Jurkat, Clone E6-1 (cell line): Measurements from ENCODE around the gene TCF12.

Experiments used
- DNase-seq: peaks from one replicate; pipeline ENCODE4 v3.0.0-alpha.2; 2011; ENCODE audit warnings: low read depth, low spot score
- H3K4me3 ChIP-seq: 2 replicates; pipeline ENCODE4 v1.5.1; 2011; ENCODE audit warnings: mild to moderate bottlenecking, low read length, control low read depth, moderate library complexity

The TCF12 gene

DNA sequence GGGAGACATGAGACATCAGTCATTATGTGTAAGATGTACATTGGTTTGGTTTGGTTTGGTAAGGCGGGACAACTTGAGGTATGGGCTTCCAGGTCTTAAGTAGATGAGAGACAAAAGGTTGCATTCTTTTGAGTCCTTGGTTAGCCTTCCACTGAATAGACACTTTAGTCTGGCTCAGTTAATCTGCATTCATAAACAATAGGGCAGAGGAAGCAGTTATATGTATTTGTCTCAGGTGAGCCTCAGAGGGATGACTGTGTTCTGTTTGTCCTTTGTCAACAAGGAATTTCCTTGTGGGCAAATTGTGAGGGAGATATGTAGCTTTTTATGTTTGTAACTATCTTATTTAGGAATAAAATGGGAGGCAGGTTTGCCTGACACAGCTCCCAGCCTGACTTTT lies 50.4 kb downstream of the TCF12 start:
- no peak for DNase-seq
- H3K4me3 ChIP-seq, result no peak overlapping the region

DNA sequence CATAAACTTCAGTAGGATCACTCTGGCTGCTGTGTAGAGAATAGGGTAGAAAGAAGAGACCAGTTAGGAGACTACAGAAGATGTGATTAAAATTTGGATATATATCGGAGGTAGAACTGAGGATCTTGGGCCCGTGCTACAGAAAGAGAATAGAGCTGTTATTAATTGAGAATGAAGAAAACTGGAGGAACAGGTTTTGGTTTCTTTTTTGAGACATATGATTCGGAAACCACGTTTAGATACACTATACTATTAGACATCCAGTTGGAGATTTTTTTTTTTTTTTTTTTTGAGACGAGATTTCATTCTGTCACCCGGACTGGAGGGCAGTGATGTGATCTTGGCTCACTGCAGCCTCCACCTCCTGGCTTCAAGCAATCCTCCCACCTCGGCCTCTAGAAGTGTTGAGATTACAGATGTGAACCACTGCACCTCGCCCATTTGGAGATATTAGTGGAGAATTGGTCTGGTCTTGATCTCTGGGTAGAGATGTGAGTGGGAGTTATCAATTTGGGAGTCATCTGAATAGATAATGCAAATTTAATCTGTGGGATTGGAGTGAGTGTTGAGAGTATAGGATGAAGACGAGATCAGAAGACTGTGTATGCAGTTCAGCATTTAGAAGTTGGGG lies 50.9 kb downstream of the TCF12 start:
- DNase-seq, result no peak
- H3K4me3 ChIP-seq, result no peak overlapping the region

DNA sequence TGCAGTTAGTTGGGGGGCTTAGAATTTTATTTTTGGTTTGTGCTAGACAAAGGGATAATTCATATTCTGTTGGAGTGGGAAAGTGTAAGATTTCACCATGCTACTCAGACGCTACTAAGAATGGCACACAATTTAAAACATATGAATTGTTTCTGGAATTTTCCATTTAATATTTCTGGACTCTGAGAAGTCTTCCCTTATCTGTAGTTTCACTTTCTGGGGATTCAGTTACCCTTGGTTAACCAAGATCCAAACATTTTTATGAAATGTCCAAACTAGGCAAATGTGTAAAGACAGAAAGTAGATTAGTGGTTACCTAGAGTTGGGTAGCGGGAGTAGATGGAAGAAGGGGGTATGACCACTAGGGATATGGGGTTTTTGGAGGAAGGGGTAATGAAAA lies 53.1 kb downstream of the TCF12 start:
- no peak overlapping the region for H3K4me3 ChIP-seq

DNA sequence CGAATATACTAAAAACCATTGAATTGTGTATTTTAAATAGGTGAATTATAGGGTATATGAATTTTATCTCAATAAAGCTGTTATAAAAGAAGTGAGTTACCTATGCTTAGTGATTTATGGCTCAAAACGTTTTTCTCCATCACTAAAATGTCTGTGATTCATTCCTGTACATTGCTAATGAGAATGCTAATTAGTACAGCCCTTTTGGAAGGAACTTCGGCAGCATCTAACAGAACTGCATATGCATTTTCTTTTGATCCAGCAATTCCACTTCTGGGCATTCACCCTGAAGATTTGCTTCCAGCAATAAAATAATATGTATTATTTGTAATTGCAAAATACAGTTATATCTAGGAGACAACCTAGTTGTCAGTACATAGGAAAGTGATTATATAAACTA lies 53.6 kb downstream of the TCF12 start:
- no peak overlapping the region for H3K4me3 ChIP-seq
- DNase-seq, result no peak

More for the DNA sequence above, 53.1 kb downstream of the TCF12 start:
- no peak for DNase-seq

DNA sequence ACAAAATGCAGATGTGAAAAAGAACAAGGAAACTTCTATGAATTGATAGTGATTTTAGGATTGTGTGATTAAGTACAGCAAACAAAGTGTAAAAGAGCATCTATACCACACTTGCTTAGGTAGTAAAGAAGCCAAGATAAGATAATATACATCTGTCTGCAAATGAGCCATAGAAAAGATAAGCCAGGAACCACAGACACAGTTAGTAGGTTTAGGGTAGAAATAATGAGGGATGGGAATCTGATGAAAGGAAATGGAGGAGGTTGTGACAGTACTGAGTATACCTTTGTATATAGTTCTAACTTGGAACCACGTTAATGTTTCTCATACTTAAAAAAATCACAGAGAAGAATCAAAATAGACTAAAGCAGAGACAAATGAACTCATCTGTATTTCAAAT lies 54.0 kb downstream of the TCF12 start:
- H3K4me3 ChIP-seq, result no peak overlapping the region
- DNase-seq, result peak; percentile 77

DNA sequence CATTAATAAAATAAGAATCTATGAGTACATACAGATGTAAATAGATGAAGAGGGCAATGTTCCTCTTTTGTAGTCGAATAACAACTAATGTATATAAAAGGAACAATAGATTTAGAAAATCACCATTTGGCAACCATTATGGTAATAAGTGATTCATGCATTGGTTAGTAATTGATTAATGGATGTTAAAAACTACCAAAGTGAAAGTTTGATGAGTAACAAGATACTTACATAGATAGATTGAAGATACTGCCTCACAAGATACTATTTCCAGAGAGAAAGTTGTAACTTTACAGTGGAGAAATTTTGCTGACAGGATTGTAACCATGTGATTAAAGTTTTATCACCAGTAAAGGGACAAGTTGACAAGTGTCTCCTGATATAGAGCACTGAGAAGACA lies 55.0 kb downstream of the TCF12 start:
- no peak for DNase-seq
- H3K4me3 ChIP-seq, result no peak overlapping the region

DNA sequence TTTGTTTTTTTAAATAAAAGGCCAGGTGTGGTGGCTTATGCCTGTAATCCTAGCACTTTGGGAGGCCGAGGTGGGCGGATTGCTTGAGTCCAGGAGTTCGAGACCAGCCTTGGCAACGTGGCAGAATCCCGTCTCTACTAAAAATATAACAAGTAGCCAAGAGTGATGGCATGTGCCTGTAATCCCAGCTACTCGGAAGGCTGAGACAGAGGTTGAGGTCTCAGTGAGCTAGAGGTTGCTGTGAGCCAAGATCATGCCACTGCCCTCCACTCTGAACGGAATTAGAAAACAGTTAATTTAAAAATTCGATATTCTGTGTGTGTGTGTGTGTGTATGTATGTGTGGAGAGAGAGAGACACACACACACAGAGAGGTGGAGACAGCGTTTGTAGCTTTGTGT lies 58.8 kb downstream of the TCF12 start:
- no peak for DNase-seq
- no peak overlapping the region for H3K4me3 ChIP-seq

DNA sequence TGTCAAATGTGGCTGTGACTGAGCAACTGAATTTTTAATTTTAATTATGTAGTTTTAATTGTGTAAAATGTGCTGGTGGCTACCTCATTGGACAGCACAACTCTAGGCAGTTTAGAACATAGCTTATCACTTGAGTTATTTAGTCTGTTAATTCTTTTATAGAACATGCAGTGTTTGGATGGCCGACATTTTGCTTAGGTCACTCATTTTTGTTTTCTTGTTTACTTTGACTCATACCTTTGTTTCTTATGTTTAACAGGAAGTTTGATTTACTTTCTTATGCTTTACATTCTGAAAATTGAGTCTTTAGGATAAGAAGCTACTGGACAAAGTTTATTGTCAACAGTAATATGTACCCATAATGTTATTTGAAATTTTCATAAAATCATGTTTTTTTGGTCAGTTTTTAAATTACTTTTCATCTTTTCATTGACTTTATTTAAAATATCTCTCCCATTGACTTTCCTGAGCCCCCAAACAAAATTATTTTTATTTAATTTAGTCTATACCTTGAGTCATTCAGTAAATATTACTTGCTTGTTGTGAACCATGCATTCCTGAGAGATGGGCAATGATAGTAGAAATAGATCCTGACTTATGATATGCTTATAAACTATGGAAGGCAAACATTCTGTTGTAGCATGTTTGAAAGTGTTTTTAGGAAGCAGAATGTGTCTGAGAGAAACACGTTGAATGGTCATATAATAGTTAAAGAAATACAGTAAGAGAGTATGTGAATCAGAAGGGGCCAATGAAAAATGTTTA lies 60.6 kb downstream of the TCF12 start:
- DNase-seq, result no peak
- H3K4me3 ChIP-seq, result no peak overlapping the region

DNA sequence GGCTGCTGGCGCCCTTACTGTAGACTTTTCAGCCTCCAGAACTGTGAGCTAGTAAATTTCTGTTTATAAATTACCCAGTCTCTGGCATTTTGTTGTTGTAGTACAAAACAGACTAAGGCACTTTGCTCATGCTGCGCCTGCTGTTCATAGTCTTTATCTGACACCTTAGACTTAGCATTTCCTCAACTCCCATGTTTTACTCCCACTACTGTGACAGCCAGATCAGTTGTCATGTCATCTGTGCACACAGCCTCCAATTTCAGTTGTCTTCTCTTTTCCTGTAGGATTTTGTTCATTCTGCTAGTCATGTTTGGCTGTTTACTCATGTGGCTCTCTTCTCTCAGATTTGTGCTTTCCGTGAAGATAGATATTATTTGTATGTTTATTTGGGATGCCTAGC lies 62.0 kb downstream of the TCF12 start:
- DNase-seq, result no peak
- no peak overlapping the region for H3K4me3 ChIP-seq

DNA sequence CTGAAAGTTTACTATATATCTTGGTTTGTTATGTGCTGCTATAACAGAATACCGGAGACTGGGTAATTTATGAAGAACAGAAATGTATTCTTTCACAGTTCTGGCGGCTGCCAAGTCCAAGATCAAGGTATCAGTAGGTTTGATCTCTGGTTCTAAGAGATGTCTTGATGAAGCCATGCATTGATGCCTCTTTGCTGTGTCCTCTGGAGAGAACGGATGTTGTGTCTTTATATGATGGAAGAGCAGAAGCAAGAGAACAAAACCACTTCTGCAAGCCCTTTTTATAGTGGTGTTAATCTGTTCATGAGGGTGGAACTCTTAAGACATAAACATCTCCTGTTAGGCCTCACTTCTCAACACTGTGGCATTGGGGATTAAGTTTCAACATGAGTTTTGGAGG lies 62.7 kb downstream of the TCF12 start:
- no peak overlapping the region for H3K4me3 ChIP-seq
- DNase-seq, result peak; percentile 73

DNA sequence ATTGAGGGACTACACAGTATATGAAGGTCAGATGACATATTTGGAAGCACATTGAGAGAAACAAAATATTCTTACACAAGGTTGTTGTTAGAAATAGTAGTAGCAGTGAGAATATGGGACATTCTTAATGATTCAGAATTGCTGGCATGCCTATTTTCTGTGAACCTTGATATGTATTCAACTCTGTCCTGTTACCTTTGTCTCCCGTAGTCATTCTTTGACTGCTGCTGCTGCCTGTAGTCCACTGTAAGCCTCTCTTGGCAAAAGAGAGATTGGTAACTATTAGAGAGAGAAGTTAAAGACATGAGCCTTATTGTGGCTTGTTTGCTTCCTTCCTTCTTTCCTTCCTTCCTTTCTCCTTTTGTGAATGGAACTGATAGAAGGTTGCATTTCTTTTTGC lies 64.5 kb downstream of the TCF12 start:
- no peak overlapping the region for H3K4me3 ChIP-seq
- no peak for DNase-seq

DNA sequence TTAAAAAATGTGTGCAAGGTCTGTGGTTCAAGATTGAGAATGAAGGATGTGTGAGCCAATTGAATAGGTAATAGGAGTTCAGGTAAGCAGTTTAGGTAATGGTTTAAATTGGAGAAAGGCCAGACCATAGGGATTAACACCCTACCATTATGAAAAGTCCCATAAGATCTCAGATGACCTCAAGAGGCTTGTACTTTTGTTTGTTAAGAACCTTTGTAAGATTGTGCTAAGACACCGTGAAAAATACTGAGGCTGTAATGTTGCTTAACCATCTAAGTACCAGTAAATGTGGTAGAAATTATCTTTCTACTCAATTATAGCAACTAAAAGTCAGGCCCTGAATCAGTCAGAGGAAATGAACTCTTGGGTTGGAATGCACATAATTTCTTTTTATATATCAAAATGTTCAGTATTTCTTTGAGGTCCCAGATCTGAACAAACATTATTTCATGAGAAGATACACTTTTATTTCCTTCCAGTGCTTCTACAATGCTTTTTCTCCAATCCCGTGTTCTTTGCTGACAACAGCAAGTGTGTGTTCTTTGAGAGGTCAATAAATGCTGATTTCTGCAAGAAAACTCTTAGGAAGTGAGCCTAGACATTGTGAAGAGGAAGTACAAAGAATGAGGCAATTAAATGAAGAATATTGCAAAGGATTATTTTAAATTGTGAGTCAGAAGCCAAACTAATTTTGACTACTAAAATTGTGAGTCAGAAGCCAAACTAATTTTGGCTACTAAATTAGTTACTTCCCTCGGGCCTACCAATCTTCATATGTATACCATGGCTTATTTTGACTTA lies 66.4 kb downstream of the TCF12 start:
- DNase-seq, result no peak
- H3K4me3 ChIP-seq, result no peak overlapping the region

DNA sequence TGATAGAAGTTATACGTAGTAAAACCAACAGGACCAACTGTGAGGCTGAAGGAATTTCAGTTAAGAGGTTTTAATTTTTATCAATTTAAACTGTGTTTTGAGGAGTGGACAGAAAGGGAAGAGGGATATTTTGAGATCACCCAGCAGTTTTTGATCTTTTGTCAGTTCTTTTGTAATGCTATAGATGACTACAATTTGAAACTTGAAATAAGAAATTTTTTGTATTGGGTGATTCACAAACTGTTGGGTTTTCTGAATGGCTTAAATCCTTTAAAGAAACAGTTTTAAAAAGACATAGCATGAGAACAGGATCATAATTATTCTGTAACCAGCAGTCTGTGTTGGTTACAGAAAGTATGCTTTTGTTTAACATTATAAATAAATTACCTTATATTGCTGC lies 67.4 kb downstream of the TCF12 start:
- H3K4me3 ChIP-seq, result no peak overlapping the region
- no peak for DNase-seq

DNA sequence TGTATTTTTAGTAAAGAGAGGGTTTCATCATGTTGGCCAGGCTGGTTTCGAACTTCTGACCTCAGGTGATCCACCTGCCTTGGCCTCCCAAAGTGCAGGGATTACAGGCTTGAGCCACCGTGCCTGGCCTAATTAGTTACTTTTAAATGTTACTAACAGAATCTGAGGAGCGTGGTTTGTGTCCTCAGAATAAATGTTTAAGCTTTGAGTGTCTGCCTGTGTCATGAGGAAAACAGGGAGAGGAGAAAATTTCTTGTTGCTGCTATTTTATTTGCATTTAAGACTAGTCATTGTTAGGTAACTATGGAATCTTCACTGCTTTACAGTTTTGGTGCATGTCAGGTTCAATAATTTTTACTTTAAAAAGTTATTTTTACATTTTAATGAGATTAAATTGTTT lies 68.8 kb downstream of the TCF12 start:
- DNase-seq, result no peak
- H3K4me3 ChIP-seq, result no peak overlapping the region

DNA sequence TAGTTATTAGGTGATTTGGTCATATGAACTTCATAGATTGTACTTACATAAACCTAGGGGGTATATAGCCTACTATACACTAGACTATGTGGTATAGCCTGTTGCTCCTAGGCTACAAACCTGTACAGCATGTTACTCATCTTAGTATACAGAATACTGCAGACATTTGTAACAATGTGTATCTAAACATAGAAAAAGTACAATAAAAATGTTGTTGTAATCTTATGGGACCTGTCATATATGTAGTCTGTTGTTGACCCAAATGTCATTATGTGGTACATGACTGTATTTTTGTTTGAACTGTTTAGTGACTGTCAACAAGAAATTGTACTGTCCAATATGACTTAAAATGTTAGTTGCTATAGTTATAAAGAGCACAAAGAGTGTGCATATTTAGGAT lies 69.8 kb downstream of the TCF12 start:
- no peak for DNase-seq
- no peak overlapping the region for H3K4me3 ChIP-seq

DNA sequence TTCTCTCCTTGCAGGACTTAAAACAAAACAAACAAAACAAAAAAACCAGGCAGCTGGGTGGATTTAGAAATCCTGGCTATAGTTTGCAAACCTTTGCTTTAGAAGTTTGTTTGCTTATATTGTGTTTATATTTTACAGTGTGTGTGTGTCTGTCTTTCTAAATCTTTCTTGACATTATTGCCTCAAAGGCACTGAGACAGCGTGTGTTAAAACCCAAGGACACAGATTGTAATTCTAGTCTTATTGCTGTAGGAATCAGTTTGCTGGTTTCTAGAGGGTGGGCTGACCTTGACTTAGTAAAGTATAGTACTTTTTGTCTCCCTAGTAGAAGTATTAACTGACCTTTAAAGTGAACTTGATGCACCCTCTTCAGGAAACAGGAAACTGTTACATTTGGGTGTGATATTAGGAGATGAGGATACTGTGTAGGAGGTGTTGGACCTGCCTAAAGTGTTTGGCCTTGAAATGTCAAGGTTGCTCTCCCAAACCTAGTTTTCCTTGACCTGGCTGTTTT lies 71.0 kb downstream of the TCF12 start:
- DNase-seq, result no peak
- no peak overlapping the region for H3K4me3 ChIP-seq

DNA sequence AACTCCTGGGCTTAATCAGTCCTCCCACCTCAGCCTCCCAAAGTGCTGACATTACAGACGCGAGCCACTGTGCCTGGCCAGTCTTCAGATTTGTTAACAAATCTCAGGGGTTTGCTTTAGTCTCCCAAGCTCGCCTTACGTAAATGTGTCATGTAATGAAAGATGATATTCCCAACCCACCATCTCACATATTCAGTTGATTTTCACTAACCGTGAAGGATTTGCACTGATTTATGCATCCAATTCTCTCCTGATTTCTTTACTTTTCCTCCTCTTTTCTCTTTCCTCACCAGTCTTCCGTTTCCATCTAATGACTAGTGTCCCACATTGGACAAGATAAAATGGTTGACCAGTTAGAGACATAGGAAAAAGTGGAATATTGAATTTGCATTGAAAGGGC lies 72.6 kb downstream of the TCF12 start:
- no peak overlapping the region for H3K4me3 ChIP-seq
- DNase-seq, result no peak

DNA sequence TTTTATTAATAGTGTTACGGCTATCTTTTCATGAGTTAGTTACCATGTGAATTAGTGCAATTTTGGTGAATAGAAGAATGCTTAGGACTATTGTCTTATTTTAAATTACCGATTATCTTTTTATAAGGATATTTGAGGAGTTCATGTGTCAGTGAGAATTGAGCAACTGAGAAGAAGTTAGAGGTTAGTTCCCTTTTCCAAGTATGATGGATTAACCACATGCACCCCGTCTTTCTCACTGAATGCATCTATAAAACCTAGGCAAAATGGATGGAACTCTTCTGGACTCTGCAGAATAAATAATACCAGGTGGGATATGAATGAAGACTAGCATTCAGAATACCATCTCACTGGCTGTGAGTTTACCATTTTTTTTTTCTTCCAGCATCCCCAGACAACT lies 74.3 kb downstream of the TCF12 start:
- DNase-seq, result no peak
- H3K4me3 ChIP-seq, result no peak overlapping the region

DNA sequence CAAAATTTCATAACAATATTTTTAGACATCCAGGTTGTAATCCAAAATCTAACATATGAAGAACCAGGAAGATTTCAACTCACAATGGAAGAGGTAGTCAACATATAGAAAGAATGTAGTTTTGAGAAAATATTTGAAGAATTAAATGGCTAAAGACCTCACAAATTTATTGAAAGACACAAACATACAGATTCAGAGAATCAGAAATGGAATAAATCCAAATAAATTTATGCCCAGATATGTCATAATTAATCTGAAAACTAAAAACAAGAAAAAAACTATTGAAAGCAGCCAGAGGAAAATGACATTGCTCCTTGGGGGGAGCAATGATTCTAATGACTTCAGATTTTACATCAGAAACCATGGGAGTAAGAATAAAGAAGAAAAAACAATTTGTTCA lies 75.8 kb downstream of the TCF12 start:
- no peak for DNase-seq

DNA sequence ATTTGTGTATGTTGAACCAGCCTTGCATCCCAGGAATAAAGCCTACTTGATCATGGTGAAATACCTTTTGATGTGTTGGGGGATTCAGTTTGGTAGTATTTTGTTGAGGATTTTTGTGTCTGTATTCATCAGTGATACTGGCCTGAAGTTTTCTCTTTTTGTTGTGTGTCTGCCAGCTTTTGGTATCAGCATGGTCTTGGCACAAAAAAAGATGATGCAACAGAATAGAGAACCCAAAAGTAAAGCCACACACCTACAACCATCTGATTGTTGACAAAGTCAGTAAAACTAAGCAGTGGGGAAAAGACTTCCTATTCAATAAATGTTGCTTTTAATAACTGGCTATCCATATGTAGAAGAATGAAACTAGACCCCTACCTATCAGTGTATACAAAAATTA lies 77.6 kb downstream of the TCF12 start:
- no peak overlapping the region for H3K4me3 ChIP-seq
- DNase-seq, result no peak

More for the DNA sequence above, 75.8 kb downstream of the TCF12 start:
- H3K4me3 ChIP-seq, result no peak overlapping the region
